T-cell (primary cell): ENCODE results near the gene TTC12. TPM values are rescaled to one million over a fixed set of nuclear protein-coding genes. Genes with fewer than 3 reads are reported as not detected.

ENCODE experiments used
- ATAC-seq, 4 experiments: fragments of 200-7000 bp in 3 of 4; fragments of 150-1000 bp in 1 of 4; cut with Tn5 transposase; replicated peaks in 1 of 4; 1 replicate in 3 of 4; 2 replicates in 1 of 4; pipeline ENCODE4 v1.10.0; 2021; ENCODE audit warnings: moderate library complexity in 3 of 4, mild to moderate bottlenecking in 2 of 4, moderate number of reproducible peaks in 1 of 4
- CTCF ChIA-PET, 2 donors: fragments of 300-600 bp; sonication (Branson Sonifier 250); formaldehyde crosslinking; loops; one replicate each; lab custom pipeline; 2022; ENCODE audit warnings: antibody characterized with exemption in 2 of 2; lab: Charles Lee
- POLR2A ChIA-PET, 2 donors: fragments of 300-600 bp; sonication (Branson Sonifier 250); formaldehyde crosslinking; loops; one replicate each; lab custom pipeline; 2022; ENCODE audit warnings: antibody characterized with exemption in 2 of 2; lab: Charles Lee
- DNase-seq, 35 experiments: peaks; one replicate each; pipeline versions ENCODE4 v3.0.0 to v3.0.0-alpha.2; 2013 to 2023
- H3K27ac ChIP-seq: one replicate; pipeline ENCODE4 v1.5.1; 2013; ENCODE audit warnings: low read length
- H3K27me3 ChIP-seq, 2 experiments: replicated peaks in 1 of 2; 1 replicate in 1 of 2; 2 replicates in 1 of 2; pipeline versions ENCODE4 v1.6.1 to v1.7.0; 2013; ENCODE audit warnings: low read length in 1 of 2, mixed read lengths in 1 of 2; ENCODE audit not compliant: control insufficient read depth in 2 of 2, insufficient read depth in 2 of 2; ENCODE audit errors: extremely low read depth in 1 of 2
- H3K36me3 ChIP-seq, 2 donors: 1 replicate in 1 of 2; 2 replicates in 1 of 2; pipeline versions ENCODE4 v1.6.1 to v1.7.0; 2013; ENCODE audit warnings: low read length in 1 of 2; ENCODE audit not compliant: control insufficient read depth in 2 of 2, insufficient read depth in 1 of 2; ENCODE audit errors: extremely low read depth in 1 of 2
- H3K4me1 ChIP-seq, 2 experiments: 1 replicate in 1 of 2; 2 replicates in 1 of 2; pipeline versions ENCODE4 v1.6.1 to v1.7.0; 2013; ENCODE audit warnings: low read length in 2 of 2, mixed read lengths in 1 of 2; ENCODE audit not compliant: insufficient read depth in 2 of 2, control insufficient read depth in 1 of 2; ENCODE audit errors: extremely low read depth in 1 of 2
- H3K4me3 ChIP-seq, 2 donors: 1 replicate in 1 of 2; 2 replicates in 1 of 2; pipeline versions ENCODE4 v1.5.1 to v1.7.0; 2013; ENCODE audit warnings: mild to moderate bottlenecking in 2 of 2, low read length in 1 of 2, moderate library complexity in 1 of 2; ENCODE audit not compliant: control insufficient read depth in 1 of 2; ENCODE audit errors: extremely low read depth in 1 of 2
- H3K9me3 ChIP-seq: 2 replicates; pipeline ENCODE4 v1.7.0; 2013
- H3K27ac Mint-ChIP-seq, 2 donors: one replicate each; pipeline ENCODE4 v1.8.0; 2020 to 2021; ENCODE audit warnings: mild to moderate bottlenecking in 2 of 2, mixed read lengths in 2 of 2
- H3K27me3 Mint-ChIP-seq, 2 donors: one replicate each; pipeline ENCODE4 v1.8.0; 2021 to 2022; ENCODE audit warnings: mixed read lengths in 2 of 2
- H3K36me3 Mint-ChIP-seq: one replicate; pipeline ENCODE4 v1.8.0; 2021; ENCODE audit warnings: mixed read lengths
- H3K4me1 Mint-ChIP-seq, 3 donors: one replicate each; pipeline ENCODE4 v1.8.0; 2020 to 2022; ENCODE audit warnings: mixed read lengths in 3 of 3, mild to moderate bottlenecking in 1 of 3
- H3K4me3 Mint-ChIP-seq, 3 donors: one replicate each; pipeline ENCODE4 v1.8.0; 2020 to 2022; ENCODE audit warnings: mild to moderate bottlenecking in 3 of 3, mixed read lengths in 3 of 3, moderate library complexity in 3 of 3
- H3K9me3 Mint-ChIP-seq, 3 donors: one replicate each; pipeline ENCODE4 v1.8.0; 2020 to 2022; ENCODE audit warnings: mixed read lengths in 3 of 3
- WGBS: methylation state at CpG from one replicate; pipeline ENCODE4 v1.1.5; 2013; ENCODE audit warnings: missing lambda C conversion rate; ENCODE audit not compliant: insufficient coverage; 5-methylcytosine and 5-hydroxymethylcytosine counted together
- total RNA-seq, 35 experiments: library from RNA in 6 of 35; stranded (reverse) in 6 of 35; fragments of 120-200 nt in 1 of 35; gene quantifications; one replicate each; pipeline versions ENCODE4 v1.2.1 to v1.2.4 and lab custom pipeline; 2013 to 2026

The TTC12 gene
- total RNA-seq = 10 to 100 TPM; 29.0 to 63.8 (median 45.2) TPM
- total RNA-seq (2013) = 36.0 TPM
- total RNA-seq (lab: John Stamatoyannopoulos, UW) = 4.9 to 71.7 (median 29.8) reads per million in 29 experiments

DNA sequence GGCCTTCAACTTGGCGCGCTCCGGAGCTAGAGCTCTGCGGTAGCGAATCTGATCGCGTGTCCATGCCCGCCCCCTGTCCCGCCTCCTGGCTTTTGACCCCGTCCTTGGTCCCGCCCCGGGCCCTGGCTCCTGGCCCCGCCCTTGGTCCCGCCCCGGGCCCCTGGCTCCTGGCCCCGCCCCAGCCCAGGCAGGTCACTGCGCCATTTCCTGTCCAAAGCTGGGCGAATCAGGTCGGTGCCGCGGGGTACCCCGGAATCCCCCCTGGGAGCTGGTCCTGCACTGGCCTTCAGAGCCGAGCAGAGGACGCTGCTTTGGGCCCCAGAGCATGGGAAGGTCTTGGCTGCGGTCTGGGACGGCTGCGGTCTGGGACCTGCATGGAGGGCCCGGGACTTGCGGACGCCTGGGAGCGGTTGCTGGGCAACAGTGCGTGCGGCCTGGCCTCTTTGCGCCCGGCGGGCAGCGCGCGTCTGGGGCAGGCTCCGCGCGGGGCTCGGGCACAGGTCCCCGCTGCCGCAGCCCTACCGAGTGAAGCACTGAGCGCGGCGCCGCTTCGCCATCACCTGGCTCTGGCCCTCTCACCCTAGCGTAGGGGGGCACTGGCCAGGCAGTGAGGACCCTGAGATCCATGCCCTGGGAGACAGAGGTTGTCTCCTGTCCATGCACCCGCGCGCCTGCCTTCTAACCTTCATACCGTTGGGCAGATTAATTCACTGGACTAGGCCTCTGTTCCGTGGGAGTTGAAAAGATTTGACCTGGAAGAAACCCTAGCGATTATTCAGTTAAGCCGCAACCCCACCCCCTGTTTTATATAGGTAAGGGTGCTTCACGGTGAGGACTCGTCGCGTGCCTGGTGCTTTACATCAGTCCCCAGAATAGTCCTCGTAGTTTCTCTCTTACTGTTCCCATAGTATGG, at the start of gene TTC12:
Gene TTC12, plus strand, starts transcription at position 195 of the 913 bp plus-strand sequence. CDS start 1,675 bp downstream, outside the sequence.
- Mint-ChIP-seq H3K27ac (peak within 1 kb of the TSS; percentile 79 to 94), H3K36me3 (peaks cover 30% of the 10 kb centered on the region), H3K4me3 (peak within 1 kb of the TSS; percentile 78 to 85 (median 84)), H3K4me1 (peaks cover 46 to 52% (median 49%) of the 10 kb centered on the region in 3 donors), H3K9me3 (peaks cover 0 to 5% (median 0%) of the 10 kb centered on the region in 3 donors), H3K27me3 (no peaks in the 10 kb centered on the region)
- CTCF ChIA-PET = interaction anchor here (0.7 to 1.1 kb wide), 4 partner anchors 9 to 27 kb away, joined by 3 read pairs; no protein-coding TSS in a partner anchor
- WGBS = 6% methylated on average over 52 of the region's 64 CpGs
- Histone ChIP-seq H3K4me1 (peaks cover 7 to 19% of the 10 kb centered on the region in 2 experiments), H3K36me3 (peaks cover 0 to 11% of the 10 kb centered on the region in 2 donors), H3K4me3 (peak within 1 kb of the TSS; percentile 70), H3K27me3 (no peaks in the 10 kb centered on the region), H3K27ac (peak within 1 kb of the TSS; percentile 90), H3K9me3 (no peaks in the 10 kb centered on the region)
- DNase-seq = peak; percentile 73 to 96 (median 86)
- POLR2A ChIA-PET = interaction anchor here (0.6 to 0.7 kb wide), 3 partner anchors 9 to 1041 kb away, joined by 3 to 4 read pairs (median 3); no protein-coding TSS in a partner anchor
- ATAC-seq = peak; percentile 97 to 99 (median 98)

DNA sequence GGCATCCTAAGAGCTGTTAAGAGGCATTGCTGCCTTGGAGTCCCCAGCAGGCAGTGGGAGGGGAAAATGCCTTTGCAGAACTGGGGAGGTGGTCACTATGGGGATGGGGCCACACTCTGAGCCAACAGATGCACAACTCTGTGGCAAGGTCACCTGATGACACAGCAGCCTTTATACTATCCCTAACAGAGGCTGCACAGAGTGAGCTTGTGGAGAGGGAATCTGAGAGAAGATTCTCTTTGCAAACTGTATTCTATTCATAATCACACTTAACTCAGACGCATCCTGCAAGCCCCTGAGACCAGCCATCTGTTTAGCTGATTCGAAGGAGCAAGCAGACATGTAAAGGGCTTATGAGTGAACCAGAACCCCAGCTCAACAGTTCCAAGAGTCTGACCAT, 49.0 kb upstream of the TTC12 start:
- ChIA-PET CTCF (no interaction called here), POLR2A (no interaction called here)
- no peak for DNase-seq
- Mint-ChIP-seq H3K27ac (no peak overlapping the region), H3K4me1 (peaks cover 0 to 2% (median 0%) of the 10 kb centered on the region in 3 donors), H3K9me3 (no peaks in the 10 kb centered on the region), H3K4me3 (no peak overlapping the region), H3K36me3 (no peaks in the 10 kb centered on the region), H3K27me3 (peaks cover 11 to 14% of the 10 kb centered on the region in 2 donors)
- Histone ChIP-seq H3K27ac (no peak overlapping the region), H3K4me3 (no peak overlapping the region), H3K4me1 (no peaks in the 10 kb centered on the region), H3K36me3 (no peaks in the 10 kb centered on the region), H3K27me3 (peaks cover 0 to 13% of the 10 kb centered on the region in 2 experiments), H3K9me3 (no peaks in the 10 kb centered on the region)
- no peak for ATAC-seq
- WGBS = 60% methylated on average over 1 of the region's 2 CpGs

DNA sequence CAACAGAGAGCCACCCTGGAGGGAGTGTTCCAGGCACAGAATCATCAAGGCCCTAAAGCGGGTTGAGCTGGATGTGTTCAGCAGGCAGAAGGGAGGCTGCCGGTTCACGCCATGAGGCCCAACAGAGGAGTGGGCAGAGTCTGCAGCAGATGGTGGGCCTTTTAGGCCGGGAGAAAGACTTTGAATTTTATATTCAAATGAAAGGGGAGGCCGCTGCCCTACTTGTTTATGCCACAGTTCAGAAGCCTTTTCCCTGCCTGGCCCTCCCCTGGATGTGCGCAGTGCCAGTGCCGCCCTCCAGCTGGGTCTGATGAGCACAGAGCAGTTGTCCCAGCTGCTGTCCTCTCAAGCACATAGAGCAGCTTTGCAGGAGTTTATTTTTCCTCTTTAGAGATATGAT, 46.9 kb upstream of the TTC12 start:
- CTCF ChIA-PET = no interaction called here
- POLR2A ChIA-PET = no interaction called here
- ATAC-seq = no peak

DNA sequence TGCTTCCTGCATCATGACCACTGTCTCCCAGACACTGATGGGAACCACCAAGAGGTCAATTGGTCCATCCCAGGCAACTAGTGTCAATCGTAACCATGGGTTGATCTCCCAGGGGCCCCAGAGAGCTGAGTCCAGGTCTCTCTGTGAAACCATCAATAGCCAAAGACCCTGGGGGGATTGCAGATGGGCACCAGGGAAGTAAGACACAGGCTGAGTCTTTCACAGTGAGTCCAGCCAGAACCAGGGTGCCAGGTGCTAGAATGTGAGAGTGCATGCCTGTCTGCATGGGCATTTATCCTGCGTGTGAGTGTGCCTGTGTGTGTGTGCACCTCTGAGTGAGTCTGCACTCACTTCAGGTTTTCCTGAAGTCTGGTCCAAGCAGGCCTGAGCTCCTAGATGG, 45.3 kb upstream of the TTC12 start:
- no peak overlapping the region for H3K27ac Mint-ChIP-seq
- ATAC-seq (no peak), DNase-seq (no peak)
- peaks cover 0 to 13% of the 10 kb centered on the region in 2 experiments for H3K27me3 ChIP-seq
- ChIA-PET POLR2A (no interaction called here), CTCF (no interaction called here)
- no peak overlapping the region for H3K4me3 Mint-ChIP-seq
- 94% methylated on average over 2 of the region's 2 CpGs for WGBS
- no peaks in the 10 kb centered on the region for H3K9me3 ChIP-seq
- no peaks in the 10 kb centered on the region for H3K4me1 Mint-ChIP-seq
- no peaks in the 10 kb centered on the region for H3K36me3 Mint-ChIP-seq
- no peak overlapping the region for H3K27ac ChIP-seq
- H3K27me3 Mint-ChIP-seq = peaks cover 11 to 15% of the 10 kb centered on the region in 2 donors
- H3K36me3 ChIP-seq = no peaks in the 10 kb centered on the region
- H3K4me1 ChIP-seq = no peaks in the 10 kb centered on the region
- H3K9me3 Mint-ChIP-seq = no peaks in the 10 kb centered on the region
- no peak overlapping the region for H3K4me3 ChIP-seq

More for the DNA sequence above, 46.9 kb upstream of the TTC12 start:
- Histone ChIP-seq H3K4me3 (no peak overlapping the region), H3K9me3 (no peaks in the 10 kb centered on the region), H3K27ac (no peak overlapping the region), H3K4me1 (no peaks in the 10 kb centered on the region), H3K27me3 (peaks cover 0 to 16% of the 10 kb centered on the region in 2 experiments), H3K36me3 (no peaks in the 10 kb centered on the region)
- Mint-ChIP-seq H3K4me1 (peaks cover 0 to 2% (median 0%) of the 10 kb centered on the region in 3 donors), H3K4me3 (no peak overlapping the region), H3K36me3 (no peaks in the 10 kb centered on the region), H3K9me3 (no peaks in the 10 kb centered on the region), H3K27ac (no peak overlapping the region), H3K27me3 (peaks cover 11 to 17% of the 10 kb centered on the region in 2 donors)
- no peak for DNase-seq
- WGBS = 72% methylated on average over 5 of the region's 7 CpGs

DNA sequence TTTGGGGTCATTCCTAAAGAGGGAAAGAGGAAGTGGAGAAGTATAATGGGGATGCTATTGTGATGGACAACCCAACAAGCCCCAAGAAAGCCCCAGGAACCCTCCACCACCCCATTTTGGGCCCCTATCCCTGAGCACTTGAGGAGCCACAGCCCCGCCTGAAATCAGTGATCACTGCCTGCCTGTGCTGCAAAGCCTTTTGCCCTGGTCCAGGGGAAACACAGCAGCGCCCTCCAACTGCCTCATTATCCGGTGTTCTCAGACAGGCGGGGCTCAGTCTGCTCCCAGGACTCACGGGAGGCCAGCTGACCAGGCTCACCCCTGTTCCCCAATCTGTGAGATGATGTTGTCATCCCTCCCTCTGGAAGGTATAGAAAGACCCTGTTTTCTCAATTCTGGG, 44.7 kb upstream of the TTC12 start:
- H3K4me1 Mint-ChIP-seq = no peaks in the 10 kb centered on the region
- DNase-seq = no peak
- Histone ChIP-seq H3K4me3 (no peak overlapping the region), H3K27ac (no peak overlapping the region), H3K4me1 (no peaks in the 10 kb centered on the region), H3K36me3 (no peaks in the 10 kb centered on the region), H3K27me3 (peaks cover 0 to 17% of the 10 kb centered on the region in 2 experiments), H3K9me3 (no peaks in the 10 kb centered on the region)
- CTCF ChIA-PET = no interaction called here
- 78% methylated on average over 5 of the region's 5 CpGs for WGBS
- peaks cover 11 to 14% of the 10 kb centered on the region in 2 donors for H3K27me3 Mint-ChIP-seq
- H3K4me3 Mint-ChIP-seq = no peak overlapping the region
- ATAC-seq = no peak
- H3K36me3 Mint-ChIP-seq = no peaks in the 10 kb centered on the region
- no peaks in the 10 kb centered on the region for H3K9me3 Mint-ChIP-seq
- H3K27ac Mint-ChIP-seq = no peak overlapping the region
- POLR2A ChIA-PET = no interaction called here

- Mint-ChIP-seq H3K4me1 (no peaks in the 10 kb centered on the region), H3K27ac (no peak overlapping the region), H3K27me3 (peaks cover 11 to 14% of the 10 kb centered on the region in 2 donors), H3K4me3 (no peak overlapping the region), H3K36me3 (no peaks in the 10 kb centered on the region), H3K9me3 (no peaks in the 10 kb centered on the region)
- 86% methylated on average over 12 of the region's 13 CpGs for WGBS
- Histone ChIP-seq H3K4me1 (no peaks in the 10 kb centered on the region), H3K27me3 (peaks cover 0 to 17% of the 10 kb centered on the region in 2 experiments), H3K9me3 (no peaks in the 10 kb centered on the region), H3K36me3 (no peaks in the 10 kb centered on the region), H3K27ac (no peak overlapping the region), H3K4me3 (no peak overlapping the region)
- ATAC-seq (no peak), DNase-seq (no peak)
- ChIA-PET CTCF (no interaction called here), POLR2A (no interaction called here)
Observed at GRCh38 chr11:113270080-113270479, 44.3 kb upstream of the TTC12 start.
